ENCODE results near the gene USP30.

GRCh38 chr12:109116611-109116949 lies 64.2 kb downstream of the USP30 start:
- TF ChIP-seq EZH2 (IDR thresholded peaks at IDR 0.05; ENCODE audit: borderline replicate concordance, low read depth, low read length, severe bottlenecking) (no peak), CTCF (IDR thresholded peaks at IDR 0.05; ENCODE audit: borderline replicate concordance, extremely low read depth, low read length, poor library complexity, severe bottlenecking) (no peak)
